ENCODE data around the gene SEMA3F.

GRCh38 chr3:50236484-50237132 lies 81.5 kb downstream of the SEMA3F start:
- TF ChIP-seq CTCF (IDR thresholded peaks at IDR 0.05) (no peak), POLR2A (IDR thresholded peaks at IDR 0.05) (no peak)

Data from right lobe of liver (tissue), 4 donors.